Measurements from ENCODE around the gene MEF2C.

- TF ChIP-seq CTCF (IDR thresholded peaks at IDR 0.05) (no peak), POLR2AphosphoS5 (IDR thresholded peaks at IDR 0.05; ENCODE audit: low read depth, low read length) (no peak), REST (IDR thresholded peaks at IDR 0.05; ENCODE audit: insufficient read depth in 1 of 2, low read depth in 2 of 2, low read length in 1 of 2) (peak; percentile 57 to 61; a peak in 3 of 4 replicates), SIN3A (IDR thresholded peaks at IDR 0.05; ENCODE audit: borderline replicate concordance, insufficient read depth, low read depth, low read length) (no peak), TCF7L2 (IDR thresholded peaks at IDR 0.05; ENCODE audit: low read depth, low read length) (no peak)
These were observed 7.2 kb upstream of the MEF2C start for GRCh38 chr5:88890070-88890781.
